ENCODE data around the gene ADAMTSL2.
"Not testable (repeated sequence)": the region's sequence is repeated elsewhere in the genome, so short reads cannot be mapped to it uniquely, and the experiment has no call there.

Gene ADAMTSL2

GRCh38 chr9:133560944-133561343 lies 26.4 kb downstream of the ADAMTSL2 start:
- DNase-seq, result no peak

- DNase-seq, result no peak
Measured at GRCh38 chr9:133561976-133562554, 27.6 kb downstream of the ADAMTSL2 start.

- no peak for DNase-seq
Measured at GRCh38 chr9:133562611-133563290, 28.2 kb downstream of the ADAMTSL2 start.

- DNase-seq, result no peak
Measured at GRCh38 chr9:133563291-133563796, 28.8 kb downstream of the ADAMTSL2 start.

- not testable (repeated sequence) for DNase-seq
Measured at GRCh38 chr9:133563814-133564213, 29.3 kb downstream of the ADAMTSL2 start.

- DNase-seq, result no peak
Measured at GRCh38 chr9:133564451-133565116, 30.1 kb downstream of the ADAMTSL2 start.

GRCh38 chr9:133566382-133566781 lies 31.9 kb downstream of the ADAMTSL2 start:
- DNase-seq, result no peak

- DNase-seq, result no peak
Measured at GRCh38 chr9:133566817-133567216, 32.3 kb downstream of the ADAMTSL2 start.

GRCh38 chr9:133568186-133568585 lies 33.7 kb downstream of the ADAMTSL2 start:
- DNase-seq, result no peak

GRCh38 chr9:133569121-133569785 lies 34.7 kb downstream of the ADAMTSL2 start:
- DNase-seq, result no peak

- DNase-seq, result no peak
Measured at GRCh38 chr9:133569891-133570690, 35.6 kb downstream of the ADAMTSL2 start.

GRCh38 chr9:133570691-133571080 lies 36.2 kb downstream of the ADAMTSL2 start:
- DNase-seq, result no peak

- no peak for DNase-seq
Measured at GRCh38 chr9:133571391-133571890, 36.9 kb downstream of the ADAMTSL2 start.

GRCh38 chr9:133571896-133572595 lies 37.5 kb downstream of the ADAMTSL2 start:
- no peak for DNase-seq

GRCh38 chr9:133572821-133573361 lies 38.4 kb downstream of the ADAMTSL2 start:
- peak; percentile 85 for DNase-seq

- no peak for DNase-seq
Measured at GRCh38 chr9:133573791-133574515, 39.4 kb downstream of the ADAMTSL2 start.

- no peak for DNase-seq
Measured at GRCh38 chr9:133574771-133575170, 40.3 kb downstream of the ADAMTSL2 start.

- no peak for DNase-seq
Measured at GRCh38 chr9:133575186-133576030, 40.9 kb downstream of the ADAMTSL2 start.

- DNase-seq, result no peak
Measured at GRCh38 chr9:133576031-133576874, 41.7 kb downstream of the ADAMTSL2 start.

All from NCI-H1092 treated with DMSO at 0.1 percent for 48 hours (cell line).